ENCODE measurements around the gene ATAD2B. TPM values are rescaled to one million over a fixed set of nuclear protein-coding genes. Genes with fewer than 3 reads are reported as not detected.
"Not testable (repeated sequence)": the region's sequence is repeated elsewhere in the genome, so short reads cannot be mapped to it uniquely, and the experiment has no call there.

ATAD2B gene
- total RNA-seq, 1 donor from 2014 or later: 24.0 TPM

DNA sequence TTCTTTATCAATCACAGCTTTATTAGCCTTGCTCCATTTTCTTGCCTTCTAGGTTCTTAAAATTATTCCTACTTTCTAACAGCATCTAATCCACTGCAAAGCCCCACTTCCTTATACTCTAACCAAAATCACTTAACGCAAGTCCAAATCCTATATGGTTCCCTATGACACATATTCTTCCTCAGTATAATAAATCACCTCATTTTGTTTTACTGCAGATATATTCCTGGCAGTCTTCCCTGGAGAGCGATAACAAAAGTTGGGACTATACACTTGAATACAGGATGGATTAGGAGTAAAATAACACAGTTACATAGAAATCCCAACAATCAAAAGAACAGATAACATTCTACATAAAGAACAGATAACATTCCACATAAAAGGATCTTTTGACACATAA lies 144.8 kb downstream of the ATAD2B start:
- Histone ChIP-seq H3K27me3 (no peaks in the 10 kb centered on the region), H3K4me3 (no peak overlapping the region), H3K9me3 (no peaks in the 10 kb centered on the region), H3K27ac (no peak overlapping the region), H3K36me3 (peaks cover 55% of the 10 kb centered on the region), H3K4me1 (no peaks in the 10 kb centered on the region)
- no peak for ATAC-seq
- DNase-seq: no peak
- TF ChIP-seq, protein P1, sequence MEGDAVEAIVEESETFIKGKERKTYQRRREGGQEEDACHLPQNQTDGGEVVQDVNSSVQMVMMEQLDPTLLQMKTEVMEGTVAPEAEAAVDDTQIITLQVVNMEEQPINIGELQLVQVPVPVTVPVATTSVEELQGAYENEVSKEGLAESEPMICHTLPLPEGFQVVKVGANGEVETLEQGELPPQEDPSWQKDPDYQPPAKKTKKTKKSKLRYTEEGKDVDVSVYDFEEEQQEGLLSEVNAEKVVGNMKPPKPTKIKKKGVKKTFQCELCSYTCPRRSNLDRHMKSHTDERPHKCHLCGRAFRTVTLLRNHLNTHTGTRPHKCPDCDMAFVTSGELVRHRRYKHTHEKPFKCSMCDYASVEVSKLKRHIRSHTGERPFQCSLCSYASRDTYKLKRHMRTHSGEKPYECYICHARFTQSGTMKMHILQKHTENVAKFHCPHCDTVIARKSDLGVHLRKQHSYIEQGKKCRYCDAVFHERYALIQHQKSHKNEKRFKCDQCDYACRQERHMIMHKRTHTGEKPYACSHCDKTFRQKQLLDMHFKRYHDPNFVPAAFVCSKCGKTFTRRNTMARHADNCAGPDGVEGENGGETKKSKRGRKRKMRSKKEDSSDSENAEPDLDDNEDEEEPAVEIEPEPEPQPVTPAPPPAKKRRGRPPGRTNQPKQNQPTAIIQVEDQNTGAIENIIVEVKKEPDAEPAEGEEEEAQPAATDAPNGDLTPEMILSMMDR (IDR thresholded peaks at IDR 0.05): no peak
- intact Hi-C loops (cut with DNase I): no loop called here

DNA sequence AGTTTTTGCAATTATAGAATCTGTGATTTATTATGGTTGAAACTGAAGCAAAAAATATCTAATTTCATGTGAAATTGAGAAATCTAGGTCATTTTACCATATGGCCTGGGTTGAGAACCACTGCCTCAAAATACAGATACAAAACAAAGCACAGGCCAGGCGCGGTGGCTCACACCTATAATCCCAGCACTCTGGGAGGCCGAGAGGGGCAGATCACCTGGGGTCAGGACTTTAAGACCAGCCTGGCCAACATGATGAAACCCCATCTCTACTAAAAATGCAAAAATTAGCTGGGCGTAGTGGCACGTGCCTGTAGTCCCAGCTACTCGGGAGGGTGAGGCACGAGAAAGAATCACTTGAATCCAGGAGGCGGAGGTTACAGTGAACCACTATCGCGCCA lies 146.5 kb downstream of the ATAD2B start:
- H3K4me3 ChIP-seq; H3K27ac ChIP-seq; ATAC-seq; DNase-seq; H3K27me3 ChIP-seq; intact Hi-C loops (cut with DNase I); H3K4me1 ChIP-seq; H3K9me3 ChIP-seq: not testable (repeated sequence)
- peaks cover 44% of the 10 kb centered on the region for H3K36me3 ChIP-seq

DNA sequence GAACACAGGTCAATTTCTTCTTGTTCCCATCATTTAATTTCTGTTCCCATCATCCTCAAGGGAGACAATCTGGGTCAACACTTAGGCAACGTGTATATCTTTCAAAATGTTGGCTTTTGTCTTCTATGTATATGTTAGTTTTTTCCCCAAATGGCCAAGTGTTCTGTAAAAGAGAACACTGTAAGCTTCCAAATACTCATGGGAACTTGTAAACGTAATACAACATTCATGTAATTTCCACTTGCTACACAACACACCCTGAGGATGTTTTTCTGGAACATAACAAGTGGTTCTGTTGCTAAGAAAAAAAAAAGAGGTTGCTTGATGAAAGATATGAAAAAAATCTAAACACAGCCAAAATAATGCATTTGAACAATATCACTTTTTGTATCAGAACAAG lies 149.1 kb downstream of the ATAD2B start:
- no peak for DNase-seq
- ATAC-seq: no peak
- Histone ChIP-seq H3K36me3 (peaks cover 43% of the 10 kb centered on the region), H3K27me3 (no peaks in the 10 kb centered on the region), H3K4me1 (no peaks in the 10 kb centered on the region), H3K4me3 (no peak overlapping the region), H3K9me3 (no peaks in the 10 kb centered on the region), H3K27ac (no peak overlapping the region)
- intact Hi-C loops (cut with DNase I): no loop called here
- TF ChIP-seq, protein P1 (IDR thresholded peaks at IDR 0.05): no peak

DNA sequence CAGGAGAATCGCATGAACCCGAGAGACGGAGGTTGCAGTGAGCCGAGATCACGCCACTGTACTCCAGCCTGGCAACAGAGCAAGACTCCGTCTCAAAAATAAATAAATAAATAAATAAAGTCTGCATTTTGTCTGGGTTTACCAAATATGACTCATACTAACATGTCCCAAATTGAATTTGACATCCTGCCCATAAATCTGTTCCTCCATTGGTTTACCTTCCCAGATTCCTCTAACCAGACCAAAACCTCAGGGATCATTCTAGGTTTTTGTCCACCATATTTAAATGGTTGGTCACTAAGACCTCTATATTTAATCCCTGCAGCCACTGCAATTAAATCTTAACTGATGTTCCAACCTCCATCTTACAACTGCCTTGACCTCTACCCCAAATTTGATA lies 150.9 kb downstream of the ATAD2B start:
- DNase-seq (no peak), ATAC-seq (no peak)
- Histone ChIP-seq H3K4me1 (no peaks in the 10 kb centered on the region), H3K27ac (no peak overlapping the region), H3K4me3 (no peak overlapping the region), H3K27me3 (no peaks in the 10 kb centered on the region), H3K9me3 (no peaks in the 10 kb centered on the region), H3K36me3 (peaks cover 47% of the 10 kb centered on the region)
- TF ChIP-seq, protein P1 (IDR thresholded peaks at IDR 0.05): no peak
- intact Hi-C loops (cut with DNase I): no loop called here

DNA sequence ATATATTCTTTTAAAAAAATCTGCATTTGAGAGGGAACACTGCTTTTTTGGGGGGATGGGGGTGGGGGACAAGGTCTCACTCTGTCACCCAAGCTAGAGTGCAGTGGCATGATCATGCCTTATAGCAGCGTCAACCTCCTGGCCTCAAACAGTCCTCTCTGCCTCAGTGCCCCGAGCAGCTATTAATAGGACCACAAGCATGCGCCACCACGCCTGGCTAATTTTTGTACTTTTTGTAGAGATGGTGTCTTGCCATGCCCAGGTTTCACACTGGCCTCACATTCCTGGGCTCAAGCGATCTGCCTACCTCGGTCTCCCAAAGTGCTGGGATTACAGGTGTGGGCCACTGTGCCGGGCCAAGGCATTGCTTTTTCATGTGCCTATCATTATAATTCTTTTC lies 154.2 kb downstream of the ATAD2B start:
- TF ChIP-seq, protein P1 (IDR thresholded peaks at IDR 0.05): no peak
- Histone ChIP-seq H3K36me3 (peaks cover 42% of the 10 kb centered on the region), H3K4me1 (no peaks in the 10 kb centered on the region), H3K27ac (no peak overlapping the region), H3K4me3 (no peak overlapping the region), H3K27me3 (no peaks in the 10 kb centered on the region), H3K9me3 (no peaks in the 10 kb centered on the region)
- intact Hi-C loops (cut with DNase I): no loop called here
- no peak for DNase-seq
- ATAC-seq: no peak

DNA sequence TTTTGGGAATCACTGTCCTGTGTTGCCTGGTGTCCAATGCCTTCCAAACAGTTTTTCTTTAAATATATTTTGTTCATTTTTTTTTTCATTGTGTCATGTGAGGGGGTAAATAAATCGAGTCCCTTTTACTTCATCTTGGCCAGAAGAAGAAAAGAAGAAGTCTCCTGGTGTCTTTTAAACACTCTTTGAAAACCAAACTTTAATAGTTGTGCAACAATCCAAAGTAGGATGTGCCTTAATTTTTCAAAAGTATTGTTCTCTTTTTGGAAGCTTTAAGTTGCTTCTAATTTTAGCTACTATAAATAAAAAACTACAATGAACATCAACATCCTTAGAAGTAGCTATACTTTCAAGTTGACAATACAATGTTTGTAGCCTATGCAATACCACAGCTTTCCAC lies 154.9 kb downstream of the ATAD2B start:
- Histone ChIP-seq H3K4me3 (no peak overlapping the region), H3K9me3 (no peaks in the 10 kb centered on the region), H3K4me1 (no peaks in the 10 kb centered on the region), H3K27ac (no peak overlapping the region), H3K36me3 (peaks cover 40% of the 10 kb centered on the region), H3K27me3 (no peaks in the 10 kb centered on the region)
- DNase-seq (no peak), ATAC-seq (no peak)
- intact Hi-C loops (cut with DNase I): no loop called here
- TF ChIP-seq, protein P1 (IDR thresholded peaks at IDR 0.05): no peak
